AG04449 (cell line): ENCODE results near the gene BTD.

Experiments
- CTCF ChIA-PET: fragments of 350-600 bp; formaldehyde crosslinking; extraction: SDS; loops from one replicate; lab custom pipeline; 2021; ENCODE audit warnings: antibody characterized with exemption; lab: Yijun Ruan, JAX
- POLR2A ChIA-PET: fragments of 400-600, 350-600 bp; formaldehyde crosslinking; extraction: SDS; loops from one replicate; lab custom pipeline; 2020; ENCODE audit warnings: antibody characterized with exemption, inconsistent platforms; lab: Yijun Ruan, JAX
- DNase-seq: peaks from one replicate; pipeline ENCODE4 v3.0.0-alpha.2; 2010; ENCODE audit warnings: low read depth, low spot score
- H3K4me3 ChIP-seq: 2 replicates; pipeline ENCODE4 v1.5.1; 2011; ENCODE audit warnings: low read depth, mild to moderate bottlenecking, control low read depth, low read length
- TF ChIP-seq, protein P1 (sequence below): IDR thresholded peaks from one replicate; pipeline ENCODE4 v1.5.1; 2011; ENCODE audit warnings: mild to moderate bottlenecking, moderate library complexity, low read length, control low read depth, inconsistent platforms; ENCODE audit not compliant: insufficient read depth; ENCODE audit errors: missing control alignments

Gene BTD

DNA sequence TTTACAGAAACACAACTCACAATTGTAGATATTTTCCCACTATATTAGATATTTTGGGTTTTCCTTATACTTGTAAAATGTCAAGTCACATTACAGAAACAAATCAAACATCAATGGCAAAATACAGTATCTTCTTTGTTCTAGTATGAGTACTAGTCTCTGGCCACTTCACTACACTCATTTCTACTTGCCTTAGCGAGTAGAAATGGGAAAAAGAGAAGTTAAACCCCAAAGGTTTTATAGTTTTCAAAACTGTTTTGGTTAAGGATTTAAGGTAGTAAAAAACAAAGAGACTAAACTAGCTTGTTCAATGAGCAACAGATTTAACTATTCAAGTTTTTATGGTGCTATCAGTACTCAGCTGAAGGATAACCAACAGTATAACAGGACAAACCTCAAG is 81.7 kb downstream of the BTD start:
- TF ChIP-seq, protein P1, sequence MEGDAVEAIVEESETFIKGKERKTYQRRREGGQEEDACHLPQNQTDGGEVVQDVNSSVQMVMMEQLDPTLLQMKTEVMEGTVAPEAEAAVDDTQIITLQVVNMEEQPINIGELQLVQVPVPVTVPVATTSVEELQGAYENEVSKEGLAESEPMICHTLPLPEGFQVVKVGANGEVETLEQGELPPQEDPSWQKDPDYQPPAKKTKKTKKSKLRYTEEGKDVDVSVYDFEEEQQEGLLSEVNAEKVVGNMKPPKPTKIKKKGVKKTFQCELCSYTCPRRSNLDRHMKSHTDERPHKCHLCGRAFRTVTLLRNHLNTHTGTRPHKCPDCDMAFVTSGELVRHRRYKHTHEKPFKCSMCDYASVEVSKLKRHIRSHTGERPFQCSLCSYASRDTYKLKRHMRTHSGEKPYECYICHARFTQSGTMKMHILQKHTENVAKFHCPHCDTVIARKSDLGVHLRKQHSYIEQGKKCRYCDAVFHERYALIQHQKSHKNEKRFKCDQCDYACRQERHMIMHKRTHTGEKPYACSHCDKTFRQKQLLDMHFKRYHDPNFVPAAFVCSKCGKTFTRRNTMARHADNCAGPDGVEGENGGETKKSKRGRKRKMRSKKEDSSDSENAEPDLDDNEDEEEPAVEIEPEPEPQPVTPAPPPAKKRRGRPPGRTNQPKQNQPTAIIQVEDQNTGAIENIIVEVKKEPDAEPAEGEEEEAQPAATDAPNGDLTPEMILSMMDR, result no peak
- no peak overlapping the region for H3K4me3 ChIP-seq
- no peak for DNase-seq
- POLR2A ChIA-PET, result no interaction called here
- CTCF ChIA-PET, result interaction anchor here (1.0 to 1.2 kb wide), 3 partner anchors 9 to 135 kb away, joined by 3 to 4 read pairs (median 3); no protein-coding TSS in a partner anchor

DNA sequence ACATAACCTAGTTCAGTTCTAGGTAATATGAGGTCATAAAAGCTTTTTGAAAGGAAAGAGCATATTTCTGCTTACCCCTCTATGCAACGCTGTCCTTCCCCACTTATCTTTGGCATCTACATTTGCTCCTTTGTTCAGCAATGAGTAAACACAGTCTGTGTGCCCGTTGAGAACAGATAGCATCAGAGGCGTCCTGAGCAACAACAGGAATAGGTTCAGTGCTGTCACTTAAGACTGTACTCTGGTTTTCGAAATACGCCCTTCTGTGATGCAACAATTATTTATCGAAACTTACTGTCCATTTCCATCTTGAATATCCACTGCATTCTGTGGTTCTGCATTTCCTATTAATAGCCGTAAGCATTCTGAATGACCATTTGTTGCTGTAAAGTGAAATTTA is 84.4 kb downstream of the BTD start:
- ChIA-PET POLR2A (no interaction called here), CTCF (no interaction called here)
- no peak for DNase-seq
- H3K4me3 ChIP-seq, result no peak overlapping the region
- TF ChIP-seq, protein P1, result no peak

DNA sequence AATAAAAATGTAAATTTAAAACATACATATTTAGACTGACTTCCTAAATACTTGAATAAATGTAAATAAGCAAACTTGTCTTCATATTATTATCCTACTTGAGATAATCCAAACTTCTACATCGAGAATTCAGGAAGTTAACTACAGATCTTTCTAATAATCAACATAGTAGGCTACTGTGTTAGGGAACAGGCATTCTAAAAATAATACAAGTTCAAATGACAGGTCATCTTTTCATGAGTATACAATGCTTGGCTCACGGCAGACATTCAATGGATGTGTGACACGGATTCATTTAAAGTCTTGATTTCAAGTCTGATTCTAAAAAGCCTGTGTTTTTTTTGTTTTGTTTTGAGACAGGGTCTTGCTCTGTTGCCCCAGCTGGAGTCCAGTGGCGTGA is 88.7 kb downstream of the BTD start:
- TF ChIP-seq, protein P1, result no peak
- no peak overlapping the region for H3K4me3 ChIP-seq
- CTCF ChIA-PET, result no interaction called here
- POLR2A ChIA-PET, result no interaction called here
- DNase-seq, result no peak

DNA sequence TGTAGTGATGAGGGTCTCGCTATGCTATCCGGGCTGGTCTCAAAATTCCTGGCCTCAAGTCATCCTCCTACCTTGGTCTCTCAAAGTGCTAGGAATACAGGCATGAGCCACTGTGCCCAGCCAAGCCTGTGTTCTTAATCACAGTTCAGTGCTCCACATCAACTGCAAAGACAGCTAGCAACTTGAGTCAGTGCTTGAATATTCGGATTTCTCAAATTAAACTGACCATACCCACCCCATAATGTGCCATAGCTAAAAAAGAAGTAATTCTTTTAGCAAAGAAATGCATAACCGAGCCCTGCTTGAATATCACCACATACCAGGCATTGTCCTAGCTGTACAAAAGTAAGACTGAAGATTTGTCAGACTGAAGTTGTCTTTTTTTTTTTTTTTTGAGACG is 89.2 kb downstream of the BTD start:
- TF ChIP-seq, protein P1, result no peak
- no peak overlapping the region for H3K4me3 ChIP-seq
- no peak for DNase-seq
- CTCF ChIA-PET, result no interaction called here
- POLR2A ChIA-PET, result no interaction called here

DNA sequence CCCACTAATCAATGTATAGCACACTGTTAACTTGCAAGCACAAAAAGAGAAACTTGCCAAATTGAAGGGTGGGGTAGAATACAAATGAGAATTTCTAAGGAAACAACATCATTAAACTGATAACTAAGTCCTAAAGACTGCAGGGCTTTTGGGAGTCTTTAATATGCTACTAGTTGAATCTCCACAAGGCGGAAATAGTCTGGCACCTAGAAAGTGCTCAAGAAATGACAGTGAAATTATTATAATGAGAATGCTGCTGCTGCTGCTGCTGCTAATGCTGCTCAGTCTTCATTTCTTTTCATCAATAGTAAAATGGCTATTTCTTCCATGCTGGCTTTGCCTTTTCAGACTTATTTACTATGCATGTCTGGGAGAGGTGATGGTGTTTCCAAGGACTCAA is 91.8 kb downstream of the BTD start:
- no peak for DNase-seq
- TF ChIP-seq, protein P1, result no peak
- POLR2A ChIA-PET, result no interaction called here
- CTCF ChIA-PET, result interaction anchor here (0.6 kb wide), 1 partner anchor 91 kb away, joined by 3 read pairs; the partner anchor contains the start of gene BTD
- H3K4me3 ChIP-seq, result no peak overlapping the region

DNA sequence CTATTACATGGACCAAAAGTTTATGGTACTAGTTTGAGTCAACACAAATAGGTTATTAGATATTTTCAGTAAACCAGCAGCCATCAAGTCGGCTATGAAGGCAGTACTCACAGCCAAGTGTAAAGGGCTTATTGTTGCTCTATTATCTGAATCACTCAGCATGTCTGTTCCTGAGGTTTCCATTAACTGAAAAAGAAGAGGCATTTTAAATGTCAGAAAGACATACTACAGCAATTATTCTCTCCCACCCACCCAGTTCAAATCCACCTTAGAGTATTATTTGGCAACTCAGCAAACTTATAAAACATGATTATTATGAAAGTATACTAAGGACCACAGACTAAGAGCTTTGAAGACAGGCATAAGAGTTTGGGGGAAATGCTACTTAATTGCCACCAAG is 93.1 kb downstream of the BTD start:
- no peak for DNase-seq
- H3K4me3 ChIP-seq, result no peak overlapping the region
- TF ChIP-seq, protein P1, result no peak
- POLR2A ChIA-PET, result no interaction called here
- CTCF ChIA-PET, result no interaction called here
